ENCODE results near the gene LRRC32.
"Not testable (repeated sequence)": the region's sequence is repeated elsewhere in the genome, so short reads cannot be mapped to it uniquely, and the experiment has no call there.

Gene LRRC32

GRCh38 chr11:76625472-76626186 is 44.9 kb downstream of the LRRC32 start:
- DNase-seq = no peak

GRCh38 chr11:76624500-76625379 is 45.8 kb downstream of the LRRC32 start:
- no peak for DNase-seq

- DNase-seq = no peak
Measured at GRCh38 chr11:76623884-76624419, 46.6 kb downstream of the LRRC32 start.

GRCh38 chr11:76623171-76623883 is 47.2 kb downstream of the LRRC32 start:
- no peak for DNase-seq

- DNase-seq = no peak
Measured at GRCh38 chr11:76622493-76623094, 48.0 kb downstream of the LRRC32 start.

GRCh38 chr11:76621868-76622267 is 48.7 kb downstream of the LRRC32 start:
- no peak for DNase-seq

GRCh38 chr11:76621466-76621865 is 49.1 kb downstream of the LRRC32 start:
- no peak for DNase-seq

- DNase-seq = no peak
Measured at GRCh38 chr11:76620489-76620888, 50.1 kb downstream of the LRRC32 start.

GRCh38 chr11:76619801-76620200 is 50.7 kb downstream of the LRRC32 start:
- not testable (repeated sequence) for DNase-seq

- DNase-seq = no peak
Measured at GRCh38 chr11:76617553-76618265, 52.8 kb downstream of the LRRC32 start.

GRCh38 chr11:76616676-76617552 is 53.6 kb downstream of the LRRC32 start:
- no peak for DNase-seq

- DNase-seq = no peak
Measured at GRCh38 chr11:76615950-76616349, 54.6 kb downstream of the LRRC32 start.

- no peak for DNase-seq
Measured at GRCh38 chr11:76614471-76615179, 55.9 kb downstream of the LRRC32 start.

GRCh38 chr11:76613901-76614300 is 56.6 kb downstream of the LRRC32 start:
- no peak for DNase-seq

- DNase-seq = no peak
Measured at GRCh38 chr11:76612226-76612625, 58.3 kb downstream of the LRRC32 start.

GRCh38 chr11:76610871-76611475 is 59.6 kb downstream of the LRRC32 start:
- no peak for DNase-seq

- no peak for DNase-seq
Measured at GRCh38 chr11:76610371-76610770, 60.2 kb downstream of the LRRC32 start.

GRCh38 chr11:76609736-76610370 is 60.7 kb downstream of the LRRC32 start:
- DNase-seq = no peak

GRCh38 chr11:76608879-76609460 is 61.6 kb downstream of the LRRC32 start:
- DNase-seq = not testable (repeated sequence)
